Neural crest cell (in vitro differentiated cells): ENCODE data around the gene SNED1. TPM values are rescaled to one million over a fixed set of nuclear protein-coding genes. Genes with fewer than 3 reads are reported as not detected.

Experiments used
- DNase-seq: peaks from one replicate; pipeline ENCODE4 v3.0.0; 2021; ENCODE audit warnings: low read depth, mixed read lengths, low spot score
- H3K27ac Mint-ChIP-seq: one replicate; pipeline ENCODE4 v1.8.0; 2021; ENCODE audit warnings: mild to moderate bottlenecking, mixed read lengths; ENCODE audit not compliant: unreplicated experiment
- H3K27me3 Mint-ChIP-seq: 2 replicates; pipeline ENCODE4 v1.8.0; 2021; ENCODE audit warnings: low read depth, mild to moderate bottlenecking, mixed read lengths
- H3K36me3 Mint-ChIP-seq: 2 replicates; pipeline ENCODE4 v1.8.0; 2021; ENCODE audit warnings: low read depth, mild to moderate bottlenecking, mixed read lengths
- H3K4me1 Mint-ChIP-seq: 2 replicates; pipeline ENCODE4 v1.8.0; 2021; ENCODE audit warnings: mixed read lengths
- H3K4me3 Mint-ChIP-seq: one replicate; pipeline ENCODE4 v1.8.0; 2021; ENCODE audit warnings: mild to moderate bottlenecking, mixed read lengths
- H3K9me3 Mint-ChIP-seq: 2 replicates; pipeline ENCODE4 v1.8.0; 2021; ENCODE audit warnings: mixed read lengths
- CTCF ChIP-seq: fragments of 200-600 bp; sonication (generic); conservative IDR thresholded peaks from 2 replicates; pipeline ENCODE4 v1.5.0; 2021; ENCODE audit warnings: antibody characterized with exemption, mild to moderate bottlenecking
- total RNA-seq: library from RNA; stranded (reverse); gene quantifications from 2 replicates; pipeline ENCODE4 v1.2.1, GENCODE V29; 2021

Gene SNED1
- total RNA-seq, 1 donor from 2014 or later = 0.30 TPM

DNA sequence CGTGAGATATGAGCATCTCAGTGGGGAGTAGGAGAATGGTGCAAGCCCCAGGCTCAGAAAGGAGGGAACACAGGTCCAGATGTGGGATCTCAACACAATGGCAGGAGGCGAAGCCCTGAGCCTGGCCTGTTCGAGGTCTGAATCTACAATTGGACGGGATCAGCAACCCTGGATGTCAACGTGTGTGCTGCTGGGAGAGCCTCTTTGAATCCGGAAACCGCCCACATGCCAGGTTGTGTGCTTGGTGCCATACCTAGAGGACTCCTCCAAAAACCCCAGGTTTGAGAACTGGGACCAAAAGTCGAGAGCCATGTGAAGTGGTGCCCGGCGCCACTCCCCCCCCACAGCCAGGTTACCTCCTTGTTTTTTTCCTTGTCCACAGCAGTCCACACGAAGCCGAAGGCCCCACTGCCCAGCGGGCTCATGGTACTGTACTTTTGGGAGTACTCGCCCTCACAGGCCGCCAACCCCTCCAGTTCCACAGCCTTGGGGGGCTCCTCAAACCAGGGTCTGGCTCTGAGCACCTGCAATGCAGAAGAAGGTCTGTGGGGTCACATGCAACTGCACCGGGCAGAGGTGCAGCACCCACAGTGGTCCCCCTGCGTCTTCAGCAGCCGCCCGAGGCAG, 124.1 kb downstream of the SNED1 start:
- H3K4me1 Mint-ChIP-seq = no peaks in the 10 kb centered on the region
- H3K9me3 Mint-ChIP-seq = peaks cover 3% of the 10 kb centered on the region
- no peaks in the 10 kb centered on the region for H3K27me3 Mint-ChIP-seq
- peaks cover 15% of the 10 kb centered on the region for H3K36me3 Mint-ChIP-seq
- no peak overlapping the region for H3K27ac Mint-ChIP-seq
- no peak for TF ChIP-seq CTCF
- H3K4me3 Mint-ChIP-seq = no peak overlapping the region
- DNase-seq = no peak

- TF ChIP-seq CTCF = no peak
- DNase-seq = no peak
- no peaks in the 10 kb centered on the region for H3K27me3 Mint-ChIP-seq
- peaks cover 3% of the 10 kb centered on the region for H3K9me3 Mint-ChIP-seq
- H3K4me3 Mint-ChIP-seq = no peak overlapping the region
- no peak overlapping the region for H3K27ac Mint-ChIP-seq
- H3K4me1 Mint-ChIP-seq = no peaks in the 10 kb centered on the region
- peaks cover 15% of the 10 kb centered on the region for H3K36me3 Mint-ChIP-seq
These were observed 125.6 kb downstream of the SNED1 start for GRCh38 chr2:241123816-241124536.

DNA sequence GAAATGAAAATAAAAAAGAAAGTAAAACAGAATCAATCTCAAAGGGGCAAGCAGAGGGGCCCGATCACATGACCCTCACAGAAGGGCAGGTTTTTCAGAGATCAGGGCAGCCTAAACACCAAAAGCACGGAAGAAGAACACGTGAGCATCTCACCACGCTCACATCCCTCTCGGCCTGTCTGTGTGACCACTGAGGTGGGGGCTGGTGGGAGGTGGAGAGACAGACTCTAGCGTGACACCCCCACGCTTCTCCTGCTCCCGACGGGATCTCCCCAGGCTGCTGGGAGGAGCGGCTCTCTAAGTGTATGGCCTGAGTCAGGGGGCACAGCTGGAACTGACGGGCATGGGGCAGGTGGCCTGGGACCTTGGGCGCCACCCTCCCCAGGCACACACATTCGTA, 127.2 kb downstream of the SNED1 start:
- no peak for DNase-seq
- Mint-ChIP-seq H3K4me1 (no peaks in the 10 kb centered on the region), H3K36me3 (peaks cover 10% of the 10 kb centered on the region), H3K27ac (no peak overlapping the region), H3K4me3 (no peak overlapping the region), H3K27me3 (no peaks in the 10 kb centered on the region), H3K9me3 (peaks cover 3% of the 10 kb centered on the region)
- no peak for TF ChIP-seq CTCF

DNA sequence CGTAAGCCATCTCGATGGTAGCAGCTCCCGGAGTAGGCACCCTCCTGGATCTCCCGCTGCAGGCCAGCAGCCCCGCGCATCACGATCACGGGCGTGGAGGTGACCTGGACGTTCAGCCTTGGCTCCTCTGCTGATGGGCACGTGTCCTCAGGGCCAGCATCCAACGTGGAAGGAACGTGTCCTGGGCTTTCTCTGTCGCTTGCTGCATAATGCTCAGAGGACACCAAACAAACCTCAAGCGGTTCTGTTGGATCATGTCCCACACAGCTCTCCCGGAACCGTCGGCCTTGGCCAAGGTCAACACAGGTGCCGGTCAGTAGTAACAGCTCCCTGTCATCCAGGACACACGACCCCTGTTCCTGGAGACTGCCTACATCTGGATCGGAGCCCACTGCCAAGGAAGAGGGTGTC, 127.8 kb downstream of the SNED1 start:
- no peak for DNase-seq
- TF ChIP-seq CTCF = no peak
- peaks cover 5% of the 10 kb centered on the region for H3K36me3 Mint-ChIP-seq
- no peaks in the 10 kb centered on the region for H3K4me1 Mint-ChIP-seq
- no peak overlapping the region for H3K4me3 Mint-ChIP-seq
- no peaks in the 10 kb centered on the region for H3K9me3 Mint-ChIP-seq
- no peak overlapping the region for H3K27ac Mint-ChIP-seq
- H3K27me3 Mint-ChIP-seq = no peaks in the 10 kb centered on the region

GRCh38 chr2:241126771-241127202, 128.4 kb downstream of the SNED1 start:
- DNase-seq = no peak

More at GRCh38 chr2:241126771-241127202, 128.4 kb downstream of the SNED1 start:
- Mint-ChIP-seq H3K9me3 (no peaks in the 10 kb centered on the region), H3K27ac (no peak overlapping the region), H3K36me3 (no peaks in the 10 kb centered on the region), H3K4me3 (no peak overlapping the region), H3K4me1 (no peaks in the 10 kb centered on the region), H3K27me3 (no peaks in the 10 kb centered on the region)
- no peak for TF ChIP-seq CTCF
